GM23338 (cell line): Measurements from ENCODE around the gene GP9. TPM values are rescaled to one million over a fixed set of nuclear protein-coding genes. Genes with fewer than 3 reads are reported as not detected.

ENCODE experiments used
- ATAC-seq: fragments of 200-7000 bp; cut with Tn5 transposase; 3 replicates; pipeline ENCODE4 v1.9.1; 2020
- DNase-seq: peaks from one replicate; pipeline ENCODE4 v3.0.0-alpha.2; 2015; ENCODE audit warnings: low spot score
- H2AFZ ChIP-seq: fragments of 200-600 bp; sonication (generic); 2 replicates; pipeline ENCODE4 v1.8.0; 2016; ENCODE audit warnings: antibody characterized with exemption, mild to moderate bottlenecking, moderate library complexity
- H3F3A ChIP-seq: fragments of 200-600 bp; sonication (generic); replicated peaks from 2 replicates; pipeline ENCODE4 v1.8.0; 2017; ENCODE audit warnings: antibody characterized with exemption, mixed run types, low read depth
- H3K27ac ChIP-seq: fragments of 200-600 bp; sonication (generic); 2 replicates; pipeline ENCODE4 v1.6.1; 2016; ENCODE audit warnings: low read depth
- H3K27me3 ChIP-seq: fragments of 200-600 bp; sonication (generic); 2 replicates; pipeline ENCODE4 v1.8.0; 2016; ENCODE audit warnings: mild to moderate bottlenecking, mixed run types, moderate library complexity; ENCODE audit not compliant: insufficient read depth
- H3K36me3 ChIP-seq: fragments of 200-600 bp; sonication (generic); 2 replicates; pipeline ENCODE4 v1.8.0; 2016; ENCODE audit warnings: mild to moderate bottlenecking; ENCODE audit not compliant: insufficient read depth
- H3K4me1 ChIP-seq: fragments of 200-600 bp; sonication (generic); 2 replicates; pipeline ENCODE4 v1.8.0; 2016; ENCODE audit warnings: mild to moderate bottlenecking, moderate library complexity; ENCODE audit not compliant: insufficient read depth
- H3K4me2 ChIP-seq: fragments of 200-600 bp; sonication (generic); 2 replicates; pipeline ENCODE4 v1.7.1; 2017; ENCODE audit warnings: mixed run types
- H3K4me3 ChIP-seq: fragments of 200-600 bp; sonication (generic); 2 replicates; pipeline ENCODE4 v1.6.1; 2016; ENCODE audit warnings: mixed run types
- H3K79me2 ChIP-seq: fragments of 200-600 bp; sonication (generic); replicated peaks from 2 replicates; pipeline ENCODE4 v1.8.0; 2017; ENCODE audit warnings: mild to moderate bottlenecking; ENCODE audit not compliant: insufficient read depth
- H3K9me2 ChIP-seq: fragments of 200-600 bp; sonication (generic); 2 replicates; pipeline ENCODE4 v1.8.0; 2017; ENCODE audit not compliant: insufficient read depth
- H4K20me1 ChIP-seq: fragments of 200-600 bp; sonication (generic); replicated peaks from 2 replicates; pipeline ENCODE4 v1.8.0; 2017; ENCODE audit warnings: mild to moderate bottlenecking; ENCODE audit not compliant: insufficient read depth
- H3K27ac Mint-ChIP-seq: 2 replicates; pipeline ENCODE4 v1.8.0; 2020; ENCODE audit warnings: inconsistent platforms, mild to moderate bottlenecking, moderate library complexity, mixed read lengths
- H3K27me3 Mint-ChIP-seq: 3 replicates; pipeline ENCODE4 v1.8.0; 2022; ENCODE audit warnings: low read depth, mild to moderate bottlenecking, moderate library complexity, mixed read lengths, inconsistent platforms; ENCODE audit not compliant: insufficient read depth, poor library complexity
- H3K36me3 Mint-ChIP-seq: 3 replicates; pipeline ENCODE4 v1.8.0; 2021; ENCODE audit warnings: low read depth, mild to moderate bottlenecking, inconsistent platforms, moderate library complexity, mixed read lengths
- H3K4me1 Mint-ChIP-seq: 3 replicates; pipeline ENCODE4 v1.8.0; 2020; ENCODE audit warnings: mild to moderate bottlenecking, inconsistent platforms, mixed read lengths
- H3K4me3 Mint-ChIP-seq: 3 replicates; pipeline ENCODE4 v1.8.0; 2021; ENCODE audit warnings: moderate library complexity, mild to moderate bottlenecking, inconsistent platforms, mixed read lengths
- H3K9me3 Mint-ChIP-seq: 3 replicates; pipeline ENCODE4 v1.8.0; 2020; ENCODE audit warnings: moderate library complexity, mild to moderate bottlenecking, inconsistent platforms, mixed read lengths
- CREB1 ChIP-seq: fragments of 250-450 bp; sonication (Bioruptor Pico); IDR thresholded peaks from 2 replicates; pipeline ENCODE4 v1.5.0; 2020; ENCODE audit warnings: low read depth, mild to moderate bottlenecking, moderate library complexity
- EZH2 ChIP-seq: fragments of 200-600 bp; sonication (generic); IDR thresholded peaks from one replicate; pipeline ENCODE4 v1.8.0; 2017; ENCODE audit warnings: antibody characterized with exemption, mild to moderate bottlenecking, low read depth; ENCODE audit not compliant: unreplicated experiment
- EZH2phosphoT487 ChIP-seq: fragments of 200-600 bp; sonication (generic); IDR thresholded peaks from one replicate; pipeline ENCODE4 v1.8.1; 2018; ENCODE audit warnings: antibody characterized with exemption; ENCODE audit not compliant: unreplicated experiment
- JUNB ChIP-seq: IDR thresholded peaks from one replicate; pipeline ENCODE4 v1.6.1; 2016; ENCODE audit warnings: antibody characterized with exemption; ENCODE audit not compliant: unreplicated experiment
- NANOG ChIP-seq: IDR thresholded peaks from 2 replicates; pipeline ENCODE4 v1.6.1; 2016; ENCODE audit warnings: antibody characterized with exemption, borderline replicate concordance
- POLR2AphosphoS5 ChIP-seq: IDR thresholded peaks from 2 replicates; pipeline ENCODE4 v1.6.1; 2016; ENCODE audit warnings: antibody characterized with exemption, low read depth
- STAT1 ChIP-seq: IDR thresholded peaks from one replicate; pipeline ENCODE4 v1.6.1; 2016; ENCODE audit warnings: antibody characterized with exemption; ENCODE audit not compliant: unreplicated experiment
- ZNF114 ChIP-seq: fragments of 250-450 bp; sonication (Bioruptor Pico); IDR thresholded peaks from 2 replicates; pipeline ENCODE4 v1.5.0; 2020; ENCODE audit warnings: mild to moderate bottlenecking, moderate library complexity
- ZNF331 ChIP-seq: fragments of 250-450 bp; sonication (Bioruptor Pico); IDR thresholded peaks from 2 replicates; pipeline ENCODE4 v1.5.0; 2020; ENCODE audit warnings: low read depth, mild to moderate bottlenecking, moderate library complexity
- polyA plus RNA-seq: library from polyadenylated mRNA; unstranded; fragments of >200 nt; fragmentation: Nextera tagmentation; extraction: Ambion mirVana; gene quantifications from 2 replicates; pipeline ENCODE4 v1.2.1, GENCODE V29; 2016
- total RNA-seq: library from RNA; depleted of rRNA; stranded (reverse); fragments of >200 nt; shearing (Covaris generic); gene quantifications from 2 replicates; pipeline ENCODE4 v1.2.3, GENCODE V29; 2014
- TF ChIP-seq, protein P1 (sequence below), 2 experiments: fragments of 200-600 bp in 1 of 2; sonication (generic) in 1 of 2; conservative IDR thresholded peaks; 2 replicates each; pipeline versions ENCODE4 v1.5.1 to v1.6.1; 2016 to 2017; ENCODE audit warnings: antibody characterized with exemption in 2 of 2, low read depth in 2 of 2, mild to moderate bottlenecking in 2 of 2, moderate library complexity in 1 of 2
- TF ChIP-seq, protein P2 (sequence below): IDR thresholded peaks from 2 replicates; pipeline ENCODE4 v1.6.1; 2016; ENCODE audit warnings: antibody characterized with exemption
- TF ChIP-seq, protein P3 (sequence below): IDR thresholded peaks from one replicate; pipeline ENCODE4 v1.6.1; 2018; ENCODE audit warnings: antibody characterized with exemption; ENCODE audit not compliant: unreplicated experiment

GP9 gene
- total and polyA plus RNA-seq, 2 experiments from 2014 or later: not detected

DNA sequence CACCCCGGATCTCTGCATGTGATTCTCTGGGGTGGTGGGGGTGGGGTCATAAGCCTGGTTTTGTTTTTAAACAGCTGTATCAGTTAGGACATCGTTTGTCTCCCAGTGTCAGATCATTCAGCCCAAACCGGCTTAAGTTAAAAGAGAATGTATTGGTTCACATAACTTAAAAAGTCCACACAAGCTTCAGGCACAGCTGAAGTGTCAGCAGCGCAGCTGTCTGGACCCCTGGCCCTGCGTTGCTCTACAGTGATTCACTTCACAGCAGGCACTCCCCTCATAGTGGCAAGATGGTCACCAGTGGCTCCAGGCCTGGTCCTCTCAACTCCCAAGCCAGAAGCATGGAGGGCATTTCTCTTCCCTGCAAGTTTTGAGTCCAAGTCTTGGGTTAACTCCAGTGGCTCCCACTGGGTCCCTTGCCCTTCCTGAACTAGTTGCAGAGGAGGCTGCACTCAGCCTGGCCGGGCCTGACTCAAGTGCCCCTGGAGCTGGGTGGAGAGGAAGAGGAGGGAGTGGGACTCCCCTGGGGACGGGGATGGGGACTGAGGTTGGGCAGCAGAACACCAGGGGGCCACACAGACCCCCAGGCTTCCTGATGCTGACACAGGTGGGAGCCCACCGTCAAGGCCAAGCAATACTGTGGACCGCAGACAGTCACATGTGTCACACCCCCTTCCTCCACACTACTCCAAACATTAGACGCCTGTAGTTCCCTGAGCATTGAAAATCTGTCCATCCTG lies 28.9 kb upstream of the GP9 start:
- H3K36me3 Mint-ChIP-seq: no peaks in the 10 kb centered on the region
- ATAC-seq: no peak
- H2AFZ ChIP-seq: no peak overlapping the region

GRCh38 chr3:129032716-129033115 lies 27.9 kb upstream of the GP9 start:
- no peaks in the 10 kb centered on the region for H3F3A ChIP-seq
- peaks cover 10% of the 10 kb centered on the region for H3K27me3 Mint-ChIP-seq
- peaks cover 3% of the 10 kb centered on the region; the same call in 1 of the 3 replicates for H3K4me1 Mint-ChIP-seq
- no peak overlapping the region for H3K4me2 ChIP-seq
- H3K9me3 Mint-ChIP-seq: 0 out of 3 replicates have a peak, but pooled peaks cover 3% of the 10 kb centered on the region
- no peaks in the 10 kb centered on the region for H3K4me1 ChIP-seq
- H3K9me2 ChIP-seq: no peaks in the 10 kb centered on the region
- H4K20me1 ChIP-seq: no peaks in the 10 kb centered on the region
- H3K36me3 ChIP-seq: no peaks in the 10 kb centered on the region
- H3K4me3 Mint-ChIP-seq: no peak overlapping the region
- DNase-seq (no peak), ATAC-seq (no peak; the same call in 1 of the 3 replicates)
- no peak overlapping the region for H3K4me3 ChIP-seq
- H3K27ac Mint-ChIP-seq: no peak overlapping the region
- no peak overlapping the region for H2AFZ ChIP-seq
- peaks cover 3% of the 10 kb centered on the region; the same call in 1 of the 2 replicates for H3K27me3 ChIP-seq
- H3K79me2 ChIP-seq: no peaks in the 10 kb centered on the region
- H3K36me3 Mint-ChIP-seq: no peaks in the 10 kb centered on the region
- no peak overlapping the region for H3K27ac ChIP-seq
- TF ChIP-seq, protein P1, sequence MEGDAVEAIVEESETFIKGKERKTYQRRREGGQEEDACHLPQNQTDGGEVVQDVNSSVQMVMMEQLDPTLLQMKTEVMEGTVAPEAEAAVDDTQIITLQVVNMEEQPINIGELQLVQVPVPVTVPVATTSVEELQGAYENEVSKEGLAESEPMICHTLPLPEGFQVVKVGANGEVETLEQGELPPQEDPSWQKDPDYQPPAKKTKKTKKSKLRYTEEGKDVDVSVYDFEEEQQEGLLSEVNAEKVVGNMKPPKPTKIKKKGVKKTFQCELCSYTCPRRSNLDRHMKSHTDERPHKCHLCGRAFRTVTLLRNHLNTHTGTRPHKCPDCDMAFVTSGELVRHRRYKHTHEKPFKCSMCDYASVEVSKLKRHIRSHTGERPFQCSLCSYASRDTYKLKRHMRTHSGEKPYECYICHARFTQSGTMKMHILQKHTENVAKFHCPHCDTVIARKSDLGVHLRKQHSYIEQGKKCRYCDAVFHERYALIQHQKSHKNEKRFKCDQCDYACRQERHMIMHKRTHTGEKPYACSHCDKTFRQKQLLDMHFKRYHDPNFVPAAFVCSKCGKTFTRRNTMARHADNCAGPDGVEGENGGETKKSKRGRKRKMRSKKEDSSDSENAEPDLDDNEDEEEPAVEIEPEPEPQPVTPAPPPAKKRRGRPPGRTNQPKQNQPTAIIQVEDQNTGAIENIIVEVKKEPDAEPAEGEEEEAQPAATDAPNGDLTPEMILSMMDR (conservative IDR thresholded peaks at IDR 0.05; ENCODE audit: low read depth in 2 of 2): no peak
- no peak for TF ChIP-seq NANOG
- TF ChIP-seq, protein P2, sequence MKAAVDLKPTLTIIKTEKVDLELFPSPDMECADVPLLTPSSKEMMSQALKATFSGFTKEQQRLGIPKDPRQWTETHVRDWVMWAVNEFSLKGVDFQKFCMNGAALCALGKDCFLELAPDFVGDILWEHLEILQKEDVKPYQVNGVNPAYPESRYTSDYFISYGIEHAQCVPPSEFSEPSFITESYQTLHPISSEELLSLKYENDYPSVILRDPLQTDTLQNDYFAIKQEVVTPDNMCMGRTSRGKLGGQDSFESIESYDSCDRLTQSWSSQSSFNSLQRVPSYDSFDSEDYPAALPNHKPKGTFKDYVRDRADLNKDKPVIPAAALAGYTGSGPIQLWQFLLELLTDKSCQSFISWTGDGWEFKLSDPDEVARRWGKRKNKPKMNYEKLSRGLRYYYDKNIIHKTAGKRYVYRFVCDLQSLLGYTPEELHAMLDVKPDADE: no peak
- TF ChIP-seq ZNF331: no peak
- no peak for TF ChIP-seq EZH2
- TF ChIP-seq ZNF114: no peak
- no peak for TF ChIP-seq POLR2AphosphoS5

More for the DNA sequence above, 28.9 kb upstream of the GP9 start:
- Histone ChIP-seq H3K4me1 (no peaks in the 10 kb centered on the region), H3K27ac (no peak overlapping the region), H3F3A (no peaks in the 10 kb centered on the region), H3K79me2 (no peaks in the 10 kb centered on the region), H3K9me2 (no peaks in the 10 kb centered on the region), H4K20me1 (no peaks in the 10 kb centered on the region), H3K27me3 (peaks cover 9% of the 10 kb centered on the region), H3K36me3 (no peaks in the 10 kb centered on the region), H3K4me2 (no peak overlapping the region), H3K4me3 (no peak overlapping the region)
- Mint-ChIP-seq H3K27ac (no peak overlapping the region), H3K27me3 (peaks cover 13% of the 10 kb centered on the region), H3K4me1 (peaks cover 3% of the 10 kb centered on the region; the same call in 2 of the 3 replicates), H3K4me3 (no peak overlapping the region), H3K9me3 (peaks cover 3% of the 10 kb centered on the region; the same call in 1 of the 3 replicates)
- TF ChIP-seq STAT1 (no peak), CREB1 (CRISPR knock-in tag) (no peak), NANOG (no peak), JUNB (no peak), EZH2phosphoT487 (no peak), ZNF114 (no peak)
- TF ChIP-seq, protein P1 (conservative IDR thresholded peaks at IDR 0.05; ENCODE audit: low read depth in 2 of 2): no peak
- TF ChIP-seq, protein P3, sequence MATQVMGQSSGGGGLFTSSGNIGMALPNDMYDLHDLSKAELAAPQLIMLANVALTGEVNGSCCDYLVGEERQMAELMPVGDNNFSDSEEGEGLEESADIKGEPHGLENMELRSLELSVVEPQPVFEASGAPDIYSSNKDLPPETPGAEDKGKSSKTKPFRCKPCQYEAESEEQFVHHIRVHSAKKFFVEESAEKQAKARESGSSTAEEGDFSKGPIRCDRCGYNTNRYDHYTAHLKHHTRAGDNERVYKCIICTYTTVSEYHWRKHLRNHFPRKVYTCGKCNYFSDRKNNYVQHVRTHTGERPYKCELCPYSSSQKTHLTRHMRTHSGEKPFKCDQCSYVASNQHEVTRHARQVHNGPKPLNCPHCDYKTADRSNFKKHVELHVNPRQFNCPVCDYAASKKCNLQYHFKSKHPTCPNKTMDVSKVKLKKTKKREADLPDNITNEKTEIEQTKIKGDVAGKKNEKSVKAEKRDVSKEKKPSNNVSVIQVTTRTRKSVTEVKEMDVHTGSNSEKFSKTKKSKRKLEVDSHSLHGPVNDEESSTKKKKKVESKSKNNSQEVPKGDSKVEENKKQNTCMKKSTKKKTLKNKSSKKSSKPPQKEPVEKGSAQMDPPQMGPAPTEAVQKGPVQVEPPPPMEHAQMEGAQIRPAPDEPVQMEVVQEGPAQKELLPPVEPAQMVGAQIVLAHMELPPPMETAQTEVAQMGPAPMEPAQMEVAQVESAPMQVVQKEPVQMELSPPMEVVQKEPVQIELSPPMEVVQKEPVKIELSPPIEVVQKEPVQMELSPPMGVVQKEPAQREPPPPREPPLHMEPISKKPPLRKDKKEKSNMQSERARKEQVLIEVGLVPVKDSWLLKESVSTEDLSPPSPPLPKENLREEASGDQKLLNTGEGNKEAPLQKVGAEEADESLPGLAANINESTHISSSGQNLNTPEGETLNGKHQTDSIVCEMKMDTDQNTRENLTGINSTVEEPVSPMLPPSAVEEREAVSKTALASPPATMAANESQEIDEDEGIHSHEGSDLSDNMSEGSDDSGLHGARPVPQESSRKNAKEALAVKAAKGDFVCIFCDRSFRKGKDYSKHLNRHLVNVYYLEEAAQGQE: no peak
- DNase-seq: no peak
